C4-2B (cell line): Measurements from ENCODE around the gene ZNF821.

Experiments used
- ZFX ChIP-seq: fragments of 450-650 bp; IDR thresholded peaks from 2 replicates; pipeline ENCODE4 v1.6.1; 2017
- TF ChIP-seq, protein P1 (sequence below): fragments of 450-650 bp; conservative IDR thresholded peaks from 2 replicates; pipeline ENCODE4 v1.5.1; 2017; ENCODE audit warnings: mild to moderate bottlenecking

DNA sequence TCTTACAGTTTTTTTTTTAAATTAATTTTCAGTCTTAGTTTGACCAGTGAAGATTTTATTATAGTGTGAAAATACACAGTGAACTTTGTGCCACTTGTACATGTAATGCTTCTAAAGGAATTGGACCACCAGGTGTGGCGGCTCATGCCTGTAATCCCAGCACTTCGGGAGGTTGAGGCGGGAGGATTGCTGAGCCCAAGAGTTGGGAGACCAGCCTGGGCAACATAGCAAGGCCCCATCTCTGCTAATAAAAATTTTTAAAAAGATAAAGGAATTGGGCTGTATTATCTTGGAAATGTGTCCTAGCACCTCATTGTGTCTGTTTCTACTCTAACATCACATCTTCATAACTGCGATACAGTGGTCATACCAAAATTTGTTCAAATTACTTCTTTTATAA lies 15.2 kb upstream of the ZNF821 start:
- TF ChIP-seq, protein P1, sequence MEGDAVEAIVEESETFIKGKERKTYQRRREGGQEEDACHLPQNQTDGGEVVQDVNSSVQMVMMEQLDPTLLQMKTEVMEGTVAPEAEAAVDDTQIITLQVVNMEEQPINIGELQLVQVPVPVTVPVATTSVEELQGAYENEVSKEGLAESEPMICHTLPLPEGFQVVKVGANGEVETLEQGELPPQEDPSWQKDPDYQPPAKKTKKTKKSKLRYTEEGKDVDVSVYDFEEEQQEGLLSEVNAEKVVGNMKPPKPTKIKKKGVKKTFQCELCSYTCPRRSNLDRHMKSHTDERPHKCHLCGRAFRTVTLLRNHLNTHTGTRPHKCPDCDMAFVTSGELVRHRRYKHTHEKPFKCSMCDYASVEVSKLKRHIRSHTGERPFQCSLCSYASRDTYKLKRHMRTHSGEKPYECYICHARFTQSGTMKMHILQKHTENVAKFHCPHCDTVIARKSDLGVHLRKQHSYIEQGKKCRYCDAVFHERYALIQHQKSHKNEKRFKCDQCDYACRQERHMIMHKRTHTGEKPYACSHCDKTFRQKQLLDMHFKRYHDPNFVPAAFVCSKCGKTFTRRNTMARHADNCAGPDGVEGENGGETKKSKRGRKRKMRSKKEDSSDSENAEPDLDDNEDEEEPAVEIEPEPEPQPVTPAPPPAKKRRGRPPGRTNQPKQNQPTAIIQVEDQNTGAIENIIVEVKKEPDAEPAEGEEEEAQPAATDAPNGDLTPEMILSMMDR: no peak
- no peak for TF ChIP-seq ZFX
